ENCODE measurements around the gene BTAF1. TPM values are rescaled to one million over a fixed set of nuclear protein-coding genes. Genes with fewer than 3 reads are reported as not detected.

BTAF1 gene
- total RNA-seq, 1 donor from 2014 or later, result 29.2 TPM

- no peaks in the 10 kb centered on the region for H3K27me3 Mint-ChIP-seq (ENCODE audit: low read depth, unreplicated experiment)
- H3K36me3 Mint-ChIP-seq (ENCODE audit: low read depth, unreplicated experiment), result no peaks in the 10 kb centered on the region
- Histone ChIP-seq H3K4me2 (ENCODE audit: low read length) (no peak overlapping the region), H3K36me3 (ENCODE audit: insufficient read depth, low read length) (no peaks in the 10 kb centered on the region), H3K9ac (ENCODE audit: low read length) (no peak overlapping the region), H3K79me2 (ENCODE audit: insufficient read depth, low read length) (no peaks in the 10 kb centered on the region), H4K20me1 (ENCODE audit: insufficient read depth, low read length) (no peaks in the 10 kb centered on the region), H3K4me3 (ENCODE audit: insufficient read depth, low read depth, low read length) (no peak overlapping the region), H2AFZ (ENCODE audit: low read depth, low read length) (no peak overlapping the region), H3K4me1 (ENCODE audit: insufficient read depth, low read length) (peaks cover 12% of the 10 kb centered on the region), H3K9me3 (ENCODE audit: insufficient read depth, low read depth, low read length) (no peaks in the 10 kb centered on the region), H3K27ac (ENCODE audit: low read depth, low read length) (no peak overlapping the region), H3K27me3 (ENCODE audit: insufficient read depth, low read length) (no peaks in the 10 kb centered on the region)
- no peak overlapping the region for H3K4me3 Mint-ChIP-seq (ENCODE audit: unreplicated experiment)
- FAIRE-seq, result no peak
- no peak for DNase-seq (ENCODE audit: low read depth)
- H3K9me3 Mint-ChIP-seq (ENCODE audit: unreplicated experiment), result no peaks in the 10 kb centered on the region
- TF ChIP-seq EZH2 (IDR thresholded peaks at IDR 0.05; ENCODE audit: insufficient read depth, low read length), result no peak
- TF ChIP-seq, protein P1, sequence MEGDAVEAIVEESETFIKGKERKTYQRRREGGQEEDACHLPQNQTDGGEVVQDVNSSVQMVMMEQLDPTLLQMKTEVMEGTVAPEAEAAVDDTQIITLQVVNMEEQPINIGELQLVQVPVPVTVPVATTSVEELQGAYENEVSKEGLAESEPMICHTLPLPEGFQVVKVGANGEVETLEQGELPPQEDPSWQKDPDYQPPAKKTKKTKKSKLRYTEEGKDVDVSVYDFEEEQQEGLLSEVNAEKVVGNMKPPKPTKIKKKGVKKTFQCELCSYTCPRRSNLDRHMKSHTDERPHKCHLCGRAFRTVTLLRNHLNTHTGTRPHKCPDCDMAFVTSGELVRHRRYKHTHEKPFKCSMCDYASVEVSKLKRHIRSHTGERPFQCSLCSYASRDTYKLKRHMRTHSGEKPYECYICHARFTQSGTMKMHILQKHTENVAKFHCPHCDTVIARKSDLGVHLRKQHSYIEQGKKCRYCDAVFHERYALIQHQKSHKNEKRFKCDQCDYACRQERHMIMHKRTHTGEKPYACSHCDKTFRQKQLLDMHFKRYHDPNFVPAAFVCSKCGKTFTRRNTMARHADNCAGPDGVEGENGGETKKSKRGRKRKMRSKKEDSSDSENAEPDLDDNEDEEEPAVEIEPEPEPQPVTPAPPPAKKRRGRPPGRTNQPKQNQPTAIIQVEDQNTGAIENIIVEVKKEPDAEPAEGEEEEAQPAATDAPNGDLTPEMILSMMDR (IDR thresholded peaks at IDR 0.05; ENCODE audit: insufficient read depth, low read depth, low read length), result no peak
- H3K4me1 Mint-ChIP-seq (ENCODE audit: low read depth, unreplicated experiment), result peaks cover 4% of the 10 kb centered on the region
- no peak overlapping the region for H3K27ac Mint-ChIP-seq (ENCODE audit: unreplicated experiment)
Measured at GRCh38 chr10:91897421-91897820, 26.1 kb upstream of the BTAF1 start.

DNA sequence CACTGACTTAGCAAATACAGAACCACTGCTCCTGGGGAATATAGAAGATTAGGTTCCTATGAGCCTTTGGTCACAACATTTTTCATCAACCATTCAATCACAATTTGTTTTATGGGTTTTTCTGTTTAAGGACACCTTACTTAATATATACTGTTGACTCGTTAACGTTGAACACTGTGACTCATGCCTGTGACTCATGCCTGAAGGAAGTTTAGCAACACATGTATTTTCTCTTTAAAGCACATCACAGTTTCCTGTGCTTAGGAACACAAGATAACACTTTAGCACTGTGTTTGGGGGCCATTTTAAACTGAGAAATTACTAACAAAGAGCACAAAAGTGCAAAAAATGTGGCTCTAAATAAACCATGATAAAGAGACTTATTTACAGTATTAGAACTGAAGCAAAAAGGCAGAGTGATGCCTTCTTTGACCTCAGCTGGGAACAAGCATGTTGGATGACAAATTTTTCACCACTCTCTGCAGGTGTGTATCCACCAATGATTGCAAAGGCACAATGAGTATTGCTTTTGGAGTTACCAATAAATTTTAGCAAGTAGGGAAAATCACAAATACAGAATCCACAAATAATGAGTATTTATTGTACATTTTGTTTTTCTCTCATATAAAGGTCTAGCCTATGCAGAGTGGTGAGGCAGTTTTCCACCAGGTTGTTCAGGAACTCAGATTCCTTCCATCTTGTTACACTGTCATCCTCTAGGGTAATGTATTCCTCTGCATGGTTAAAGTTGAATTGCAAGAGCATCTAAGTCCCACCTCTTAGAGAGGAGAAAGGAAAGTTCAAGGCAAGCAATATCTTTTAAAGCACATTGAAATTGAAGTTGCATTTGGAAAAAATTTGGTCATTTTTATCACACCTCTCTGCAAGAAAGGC lies 21.5 kb upstream of the BTAF1 start:
- TF ChIP-seq EZH2 (IDR thresholded peaks at IDR 0.05; ENCODE audit: insufficient read depth, low read length), result no peak
- TF ChIP-seq, protein P1 (IDR thresholded peaks at IDR 0.05; ENCODE audit: insufficient read depth, low read depth, low read length), result no peak
- DNase-seq (ENCODE audit: low read depth) (peak; percentile 90), FAIRE-seq (no peak)
- Histone ChIP-seq H3K36me3 (ENCODE audit: insufficient read depth, low read length) (no peaks in the 10 kb centered on the region), H3K4me3 (ENCODE audit: insufficient read depth, low read depth, low read length) (peak overlapping the region; percentile 4), H3K9me3 (ENCODE audit: insufficient read depth, low read depth, low read length) (no peaks in the 10 kb centered on the region), H4K20me1 (ENCODE audit: insufficient read depth, low read length) (no peaks in the 10 kb centered on the region), H2AFZ (ENCODE audit: low read depth, low read length) (no peak overlapping the region), H3K4me2 (ENCODE audit: low read length) (peak overlapping the region; percentile 54), H3K79me2 (ENCODE audit: insufficient read depth, low read length) (no peaks in the 10 kb centered on the region), H3K9ac (ENCODE audit: low read length) (peak overlapping the region; percentile 4), H3K27ac (ENCODE audit: low read depth, low read length) (peak overlapping the region; percentile 44), H3K4me1 (ENCODE audit: insufficient read depth, low read length) (peaks cover 15% of the 10 kb centered on the region), H3K27me3 (ENCODE audit: insufficient read depth, low read length) (no peaks in the 10 kb centered on the region)
- Mint-ChIP-seq H3K27ac (ENCODE audit: unreplicated experiment) (no peak overlapping the region), H3K9me3 (ENCODE audit: unreplicated experiment) (no peaks in the 10 kb centered on the region), H3K4me1 (ENCODE audit: low read depth, unreplicated experiment) (peaks cover 8% of the 10 kb centered on the region), H3K36me3 (ENCODE audit: low read depth, unreplicated experiment) (no peaks in the 10 kb centered on the region), H3K4me3 (ENCODE audit: unreplicated experiment) (no peak overlapping the region), H3K27me3 (ENCODE audit: low read depth, unreplicated experiment) (no peaks in the 10 kb centered on the region)

Data from astrocyte (in vitro differentiated cells and primary cell).